B cell (primary cell): ENCODE data around the gene GPR173. TPM values are rescaled to one million over a fixed set of nuclear protein-coding genes. Genes with fewer than 3 reads are reported as not detected.

Source experiments
- ATAC-seq: fragments of 200-7000 bp; cut with Tn5 transposase; one replicate; pipeline ENCODE4 v1.10.0; 2021; ENCODE audit warnings: low read depth, mild to moderate bottlenecking, moderate number of reproducible peaks, moderate library complexity
- CTCF ChIA-PET: fragments of 350-600 bp; sonication (Branson Sonifier 250); formaldehyde crosslinking; loops from one replicate; lab custom pipeline; 2021; ENCODE audit warnings: antibody characterized with exemption, inconsistent platforms; lab: Charles Lee
- POLR2A ChIA-PET: fragments of 350-600 bp; sonication (Branson Sonifier 250); formaldehyde crosslinking; loops from one replicate; lab custom pipeline; 2021; ENCODE audit warnings: antibody characterized with exemption; lab: Charles Lee
- DNase-seq: peaks from one replicate; pipeline ENCODE4 v3.0.0; 2013
- H2AFZ ChIP-seq: 2 replicates; pipeline ENCODE4 v1.6.1; 2012; ENCODE audit warnings: mild to moderate bottlenecking, low read depth, low read length; ENCODE audit not compliant: insufficient read depth, poor library complexity, severe bottlenecking
- H3K27ac ChIP-seq, 2 donors: 1 replicate in 1 of 2; 2 replicates in 1 of 2; pipeline ENCODE4 v1.5.1; 2012 to 2013; ENCODE audit warnings: low read length in 2 of 2, mild to moderate bottlenecking in 2 of 2, moderate library complexity in 1 of 2
- H3K27me3 ChIP-seq, 4 experiments: fragments of 200-600 bp in 1 of 4; sonication (generic) in 1 of 4; replicated peaks in 1 of 4; 1 replicate in 2 of 4; 2 replicates in 2 of 4; pipeline versions ENCODE4 v1.6.1 to v1.7.0; 2013 to 2016; ENCODE audit warnings: low read length in 3 of 4, mild to moderate bottlenecking in 2 of 4, mixed read lengths in 1 of 4, moderate library complexity in 1 of 4; ENCODE audit not compliant: insufficient read depth in 4 of 4, control insufficient read depth in 3 of 4; ENCODE audit errors: control extremely low read depth in 1 of 4
- H3K36me3 ChIP-seq, 2 experiments: replicated peaks in 1 of 2; 1 replicate in 1 of 2; 2 replicates in 1 of 2; pipeline versions ENCODE4 v1.6.1 to v1.7.1; 2013; ENCODE audit warnings: low read length in 1 of 2; ENCODE audit not compliant: insufficient read depth in 2 of 2, control insufficient read depth in 1 of 2; ENCODE audit errors: control extremely low read depth in 1 of 2, extremely low read depth in 1 of 2
- H3K4me1 ChIP-seq, 2 donors: fragments of 200-600 bp in 1 of 2; sonication (generic) in 1 of 2; 1 replicate in 1 of 2; 2 replicates in 1 of 2; pipeline versions ENCODE4 v1.5.1 to v1.6.1; 2013 to 2017; ENCODE audit warnings: low read length in 2 of 2; ENCODE audit not compliant: control insufficient read depth in 2 of 2, insufficient read depth in 2 of 2
- H3K4me2 ChIP-seq: replicated peaks from 2 replicates; pipeline ENCODE3; 2012; ENCODE audit warnings: mild to moderate bottlenecking, low read depth, low read length; ENCODE audit not compliant: poor library complexity, severe bottlenecking
- H3K4me3 ChIP-seq, 5 experiments: fragments of 200-600 bp in 1 of 5; sonication (generic) in 1 of 5; 1 replicate in 3 of 5; 2 replicates in 2 of 5; pipeline versions ENCODE4 v1.5.1 to v1.7.0; 2011 to 2016; ENCODE audit warnings: low read length in 4 of 5, mild to moderate bottlenecking in 4 of 5, low read depth in 2 of 5, control low read depth in 1 of 5, moderate library complexity in 1 of 5; ENCODE audit not compliant: insufficient read depth in 1 of 5; ENCODE audit errors: control extremely low read depth in 1 of 5, extremely low read depth in 1 of 5
- H3K79me2 ChIP-seq: fragments of 200-600 bp; sonication (generic); one replicate; pipeline ENCODE4 v1.6.0; 2016; ENCODE audit warnings: low read length; ENCODE audit not compliant: control insufficient read depth, insufficient read depth
- H3K9ac ChIP-seq: fragments of 200-600 bp; sonication (generic); 2 replicates; pipeline ENCODE4 v1.6.1; 2017; ENCODE audit warnings: mild to moderate bottlenecking, low read length, moderate library complexity
- H3K9me3 ChIP-seq, 3 donors: one replicate each; pipeline versions ENCODE4 v1.6.1 to v1.7.1; 2013; ENCODE audit warnings: low read length in 2 of 3; ENCODE audit not compliant: control insufficient read depth in 2 of 3, insufficient read depth in 1 of 3; ENCODE audit errors: control extremely low read depth in 1 of 3
- H4K20me1 ChIP-seq: 2 replicates; pipeline ENCODE4 v1.6.0; 2012; ENCODE audit warnings: mild to moderate bottlenecking, low read length; ENCODE audit not compliant: insufficient read depth, control insufficient read depth, poor library complexity, severe bottlenecking
- H3K27ac Mint-ChIP-seq: one replicate; pipeline ENCODE4 v1.8.0; 2021; ENCODE audit warnings: mixed read lengths
- H3K27me3 Mint-ChIP-seq: one replicate; pipeline ENCODE4 v1.8.0; 2021; ENCODE audit warnings: mixed read lengths
- H3K4me1 Mint-ChIP-seq: one replicate; pipeline ENCODE4 v1.8.0; 2021; ENCODE audit warnings: mixed read lengths
- H3K4me3 Mint-ChIP-seq: one replicate; pipeline ENCODE4 v1.8.0; 2021; ENCODE audit warnings: mixed read lengths
- H3K9me3 Mint-ChIP-seq: one replicate; pipeline ENCODE4 v1.8.0; 2022; ENCODE audit warnings: mixed read lengths; ENCODE audit not compliant: insufficient read depth
- CTCF ChIP-seq: fragments of 200-600 bp; IDR thresholded peaks from one replicate; pipeline ENCODE4 v1.8.0; 2022; ENCODE audit warnings: antibody characterized with exemption, mild to moderate bottlenecking
- EZH2 ChIP-seq: IDR thresholded peaks from 2 replicates; pipeline ENCODE4 v1.6.1; 2012; ENCODE audit warnings: borderline replicate concordance, low read depth, mild to moderate bottlenecking, moderate library complexity, low read length; ENCODE audit not compliant: insufficient read depth, poor library complexity, severe bottlenecking
- WGBS: methylation state at CpG from one replicate; pipeline ENCODE4 v1.1.5; 2013; ENCODE audit warnings: missing lambda C conversion rate; ENCODE audit not compliant: insufficient coverage; 5-methylcytosine and 5-hydroxymethylcytosine counted together
- intact Hi-C: fragments of 100-400 bp; cut with micrococcal nuclease; formaldehyde crosslinking; loops from one replicate; pipeline ENCODE4 v1.10.0; 2022
- polyA plus RNA-seq: library from polyadenylated mRNA; depleted of rRNA; stranded (reverse); fragments of >200 nt; gene quantifications from 2 replicates; pipeline ENCODE4 v1.2.3, GENCODE V29; 2012
- total RNA-seq, 2 donors: library from RNA; stranded (reverse); fragments of 120-200 nt in 1 of 2; gene quantifications; 1 replicate in 1 of 2; 2 replicates in 1 of 2; pipeline versions ENCODE4 v1.2.3 to v1.2.4, GENCODE V29; 2013 to 2022

GPR173 gene
- total and polyA plus RNA-seq, 2 donors (not counting 1 experiment from before 2014, with no cell fraction given), result 0.12 TPM; not detected in 1

- POLR2A ChIA-PET, result interaction anchor here (0.7 to 1.9 kb wide), 5 partner anchors 11 to 961 kb away, joined by 3 to 30 read pairs (median 6); partner anchors contain the start of genes KDM5C and PHF8
- Histone ChIP-seq H2AFZ (no peak overlapping the region), H3K9ac (peak overlapping the region; percentile 72), H3K79me2 (peaks cover 13% of the 10 kb centered on the region), H3K4me3 (peak overlapping the region; percentile 61 to 69 (median 65)), H3K27ac (peak overlapping the region; percentile 52 to 85), H3K9me3 (no peaks in the 10 kb centered on the region), H3K4me2 (peak overlapping the region; percentile 83), H3K27me3 (no peaks in the 10 kb centered on the region), H3K36me3 (peaks cover 0 to 21% of the 10 kb centered on the region in 2 experiments), H3K4me1 (peaks cover 9 to 18% of the 10 kb centered on the region in 2 donors), H4K20me1 (peaks cover 11% of the 10 kb centered on the region)
- TF ChIP-seq CTCF, result no peak
- Mint-ChIP-seq H3K27ac (peak overlapping the region; percentile 96), H3K9me3 (no peaks in the 10 kb centered on the region), H3K4me3 (peak overlapping the region; percentile 90), H3K27me3 (no peaks in the 10 kb centered on the region), H3K4me1 (peaks cover 36% of the 10 kb centered on the region)
- WGBS, result 0% methylated on average over 16 of the region's 31 CpGs
- DNase-seq, result peak; percentile 21
- CTCF ChIA-PET, result interaction anchor here (1.3 to 1.5 kb wide), 2 partner anchors 12 to 142 kb away, joined by 3 to 6 read pairs; partner anchors contain the start of gene KDM5C
- ATAC-seq, result no peak
- intact Hi-C loops, result loop anchor here (1.0 to 5.0 kb wide), 4 partner anchors 10 to 1724 kb away; partner anchors contain the start of gene MAGED2
Measured at GRCh38 chrX:53082773-53083616, 34.4 kb downstream of the GPR173 start.

GRCh38 chrX:53084043-53084570 lies 35.5 kb downstream of the GPR173 start:
- no peak for DNase-seq
- POLR2A ChIA-PET, result no interaction called here
- intact Hi-C loops, result loop anchor here (5.0 kb wide), 1 partner anchor 1723 kb away; the partner anchor contains the start of gene MAGED2

More at GRCh38 chrX:53084043-53084570, 35.5 kb downstream of the GPR173 start:
- peaks cover 9 to 25% of the 10 kb centered on the region in 2 donors for H3K4me1 ChIP-seq
- peaks cover 13% of the 10 kb centered on the region for H3K79me2 ChIP-seq
- Mint-ChIP-seq H3K27me3 (no peaks in the 10 kb centered on the region), H3K27ac (peak overlapping the region; percentile 82), H3K4me1 (peaks cover 45% of the 10 kb centered on the region), H3K4me3 (peak overlapping the region; percentile 90), H3K9me3 (no peaks in the 10 kb centered on the region)
- H2AFZ ChIP-seq, result no peak overlapping the region
- no peak overlapping the region for H3K4me2 ChIP-seq
- H3K9ac ChIP-seq, result no peak overlapping the region
- ATAC-seq, result no peak
- peaks cover 0 to 21% of the 10 kb centered on the region in 2 experiments for H3K36me3 ChIP-seq
- no peak overlapping the region for H3K27ac ChIP-seq
- CTCF ChIA-PET, result no interaction called here
- H3K27me3 ChIP-seq, result no peaks in the 10 kb centered on the region
- H3K9me3 ChIP-seq, result no peaks in the 10 kb centered on the region
- WGBS, result 100% methylated on average over 1 of the region's 4 CpGs
- TF ChIP-seq EZH2, result no peak
- no peak for TF ChIP-seq CTCF
- H3K4me3 ChIP-seq, result no peak overlapping the region
- H4K20me1 ChIP-seq, result peaks cover 11% of the 10 kb centered on the region
